ENCODE measurements around the gene CNN2. TPM values are rescaled to one million over a fixed set of nuclear protein-coding genes. Genes with fewer than 3 reads are reported as not detected.

CNN2 gene
- polyA plus RNA-seq, 2 of the 4 experiments (the other 2 are of a cell fraction), result 31.7 to 99.3 TPM

DNA sequence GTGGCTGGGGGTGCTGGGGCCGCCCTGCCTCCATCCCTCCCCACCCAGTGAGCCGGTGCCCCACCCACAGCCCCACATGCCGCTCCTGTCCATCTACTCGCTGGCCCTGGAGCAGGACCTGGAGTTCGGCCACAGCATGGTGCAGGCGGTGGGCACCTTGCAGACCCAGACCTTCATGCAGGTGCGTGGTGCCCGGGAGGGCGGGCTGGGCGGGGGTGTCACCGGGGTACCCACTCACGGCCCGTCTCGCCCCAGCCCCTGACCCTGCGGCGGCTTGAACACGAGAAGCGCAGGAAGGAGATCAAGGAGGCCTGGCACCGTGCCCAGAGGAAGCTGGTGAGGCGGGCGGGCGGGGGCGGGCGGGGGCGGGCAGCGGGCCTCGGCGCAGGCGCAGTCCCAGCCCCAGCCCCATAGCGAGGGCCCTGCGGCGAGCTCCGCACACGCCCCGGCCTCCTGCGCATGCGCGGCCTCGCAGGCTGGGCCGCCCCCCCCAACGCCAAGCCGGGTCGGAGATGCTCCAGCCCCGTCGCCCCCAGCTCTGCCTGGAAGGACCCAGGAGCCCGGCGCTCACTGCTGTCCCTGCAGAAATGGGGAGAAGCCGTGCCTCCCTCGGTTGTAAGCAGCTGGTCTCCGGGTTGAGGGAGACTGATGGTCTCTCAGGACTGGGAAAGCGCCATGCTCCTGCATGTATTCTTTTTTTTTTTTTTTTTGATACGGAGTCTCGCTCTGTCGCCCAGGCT, 48.3 kb downstream of the CNN2 start (continued):
- TF ChIP-seq FOXS1 (CRISPR knock-in tag; IDR thresholded peaks at IDR 0.05) (no peak), BHLHE40 (IDR thresholded peaks at IDR 0.05; ENCODE audit: low read depth, low read length) (no peak), JUN (IDR thresholded peaks at IDR 0.05) (peak; percentile 38 to 56; a peak in 2 of 5 replicates)
- TF ChIP-seq, protein P1, sequence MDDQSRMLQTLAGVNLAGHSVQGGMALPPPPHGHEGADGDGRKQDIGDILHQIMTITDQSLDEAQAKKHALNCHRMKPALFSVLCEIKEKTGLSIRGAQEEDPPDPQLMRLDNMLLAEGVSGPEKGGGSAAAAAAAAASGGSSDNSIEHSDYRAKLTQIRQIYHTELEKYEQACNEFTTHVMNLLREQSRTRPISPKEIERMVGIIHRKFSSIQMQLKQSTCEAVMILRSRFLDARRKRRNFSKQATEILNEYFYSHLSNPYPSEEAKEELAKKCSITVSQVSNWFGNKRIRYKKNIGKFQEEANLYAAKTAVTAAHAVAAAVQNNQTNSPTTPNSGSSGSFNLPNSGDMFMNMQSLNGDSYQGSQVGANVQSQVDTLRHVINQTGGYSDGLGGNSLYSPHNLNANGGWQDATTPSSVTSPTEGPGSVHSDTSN (IDR thresholded peaks at IDR 0.05), result 0 out of 2 replicates have a peak, but pooled peaks have one; percentile 23
- TF ChIP-seq, protein P2, sequence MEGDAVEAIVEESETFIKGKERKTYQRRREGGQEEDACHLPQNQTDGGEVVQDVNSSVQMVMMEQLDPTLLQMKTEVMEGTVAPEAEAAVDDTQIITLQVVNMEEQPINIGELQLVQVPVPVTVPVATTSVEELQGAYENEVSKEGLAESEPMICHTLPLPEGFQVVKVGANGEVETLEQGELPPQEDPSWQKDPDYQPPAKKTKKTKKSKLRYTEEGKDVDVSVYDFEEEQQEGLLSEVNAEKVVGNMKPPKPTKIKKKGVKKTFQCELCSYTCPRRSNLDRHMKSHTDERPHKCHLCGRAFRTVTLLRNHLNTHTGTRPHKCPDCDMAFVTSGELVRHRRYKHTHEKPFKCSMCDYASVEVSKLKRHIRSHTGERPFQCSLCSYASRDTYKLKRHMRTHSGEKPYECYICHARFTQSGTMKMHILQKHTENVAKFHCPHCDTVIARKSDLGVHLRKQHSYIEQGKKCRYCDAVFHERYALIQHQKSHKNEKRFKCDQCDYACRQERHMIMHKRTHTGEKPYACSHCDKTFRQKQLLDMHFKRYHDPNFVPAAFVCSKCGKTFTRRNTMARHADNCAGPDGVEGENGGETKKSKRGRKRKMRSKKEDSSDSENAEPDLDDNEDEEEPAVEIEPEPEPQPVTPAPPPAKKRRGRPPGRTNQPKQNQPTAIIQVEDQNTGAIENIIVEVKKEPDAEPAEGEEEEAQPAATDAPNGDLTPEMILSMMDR (IDR thresholded peaks at IDR 0.05), result no peak

DNA sequence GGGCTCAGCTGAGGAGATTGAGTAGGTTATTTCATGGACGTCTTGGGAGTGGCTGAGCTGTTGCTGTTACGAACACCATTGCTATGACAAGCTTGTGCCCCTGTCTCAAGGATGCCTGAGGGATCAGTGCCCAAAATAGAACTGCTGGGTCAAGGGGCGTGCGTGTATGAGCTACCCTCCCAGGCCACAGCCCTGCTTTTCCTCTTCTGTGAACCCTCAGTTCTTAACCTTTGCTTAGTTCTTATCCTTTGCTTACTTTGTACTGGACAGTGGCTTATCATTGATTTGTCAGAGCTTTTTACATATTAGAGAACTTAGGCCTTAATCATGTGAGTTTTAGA, 49.6 kb downstream of the CNN2 start:
- POLR2A ChIA-PET, result no interaction called here
- 89% methylated on average over 4 of the region's 4 CpGs for WGBS (ENCODE audit: missing lambda C conversion rate)
- DNase-seq (ENCODE audit: low read depth in 1 of 2, low spot score in 1 of 2), result no peak

More for the DNA sequence above, 49.6 kb downstream of the CNN2 start:
- no peak for ATAC-seq
- peak overlapping the region in 1 of 2 experiments; percentile 99; a peak in 1 of 6 replicates for H3K27ac ChIP-seq
- H3K4me1 ChIP-seq, result peaks cover 13% of the 10 kb centered on the region
- CTCF ChIA-PET, result interaction anchor here (1.0 to 1.8 kb wide), 5 partner anchors 9 to 118 kb away, joined by 3 to 5 read pairs (median 5); no protein-coding TSS in a partner anchor
- H3K9me3 ChIP-seq, result no peaks in the 10 kb centered on the region
- H3K4me3 ChIP-seq, result no peak overlapping the region
- no peak for FAIRE-seq
- TF ChIP-seq HDAC2 (IDR thresholded peaks at IDR 0.05) (no peak), ZC3H11A (IDR thresholded peaks at IDR 0.05) (no peak), SREBF2 (IDR thresholded peaks at IDR 0.05) (no peak), KDM1A (IDR thresholded peaks at IDR 0.05; ENCODE audit: low read depth) (no peak), TFCP2L1 (CRISPR knock-in tag; IDR thresholded peaks at IDR 0.05) (no peak), ZFP36 (IDR thresholded peaks at IDR 0.05; ENCODE audit: borderline replicate concordance, partially characterized antibody) (no peak), TP53 (CRISPR knock-in tag; IDR thresholded peaks at IDR 0.05) (no peak), PHF8 (IDR thresholded peaks at IDR 0.05; ENCODE audit: borderline replicate concordance, low read depth) (no peak), MYC (IDR thresholded peaks at IDR 0.05; ENCODE audit: borderline replicate concordance, low read length) (no peak), RARB (CRISPR knock-in tag; IDR thresholded peaks at IDR 0.05) (no peak), NR3C1 (IDR thresholded peaks at IDR 0.05) (no peak), CBX8 (IDR thresholded peaks at IDR 0.05) (no peak), RCOR1 (IDR thresholded peaks at IDR 0.05; ENCODE audit: low read depth, low read length) (no peak)
- TF ChIP-seq, protein P3, sequence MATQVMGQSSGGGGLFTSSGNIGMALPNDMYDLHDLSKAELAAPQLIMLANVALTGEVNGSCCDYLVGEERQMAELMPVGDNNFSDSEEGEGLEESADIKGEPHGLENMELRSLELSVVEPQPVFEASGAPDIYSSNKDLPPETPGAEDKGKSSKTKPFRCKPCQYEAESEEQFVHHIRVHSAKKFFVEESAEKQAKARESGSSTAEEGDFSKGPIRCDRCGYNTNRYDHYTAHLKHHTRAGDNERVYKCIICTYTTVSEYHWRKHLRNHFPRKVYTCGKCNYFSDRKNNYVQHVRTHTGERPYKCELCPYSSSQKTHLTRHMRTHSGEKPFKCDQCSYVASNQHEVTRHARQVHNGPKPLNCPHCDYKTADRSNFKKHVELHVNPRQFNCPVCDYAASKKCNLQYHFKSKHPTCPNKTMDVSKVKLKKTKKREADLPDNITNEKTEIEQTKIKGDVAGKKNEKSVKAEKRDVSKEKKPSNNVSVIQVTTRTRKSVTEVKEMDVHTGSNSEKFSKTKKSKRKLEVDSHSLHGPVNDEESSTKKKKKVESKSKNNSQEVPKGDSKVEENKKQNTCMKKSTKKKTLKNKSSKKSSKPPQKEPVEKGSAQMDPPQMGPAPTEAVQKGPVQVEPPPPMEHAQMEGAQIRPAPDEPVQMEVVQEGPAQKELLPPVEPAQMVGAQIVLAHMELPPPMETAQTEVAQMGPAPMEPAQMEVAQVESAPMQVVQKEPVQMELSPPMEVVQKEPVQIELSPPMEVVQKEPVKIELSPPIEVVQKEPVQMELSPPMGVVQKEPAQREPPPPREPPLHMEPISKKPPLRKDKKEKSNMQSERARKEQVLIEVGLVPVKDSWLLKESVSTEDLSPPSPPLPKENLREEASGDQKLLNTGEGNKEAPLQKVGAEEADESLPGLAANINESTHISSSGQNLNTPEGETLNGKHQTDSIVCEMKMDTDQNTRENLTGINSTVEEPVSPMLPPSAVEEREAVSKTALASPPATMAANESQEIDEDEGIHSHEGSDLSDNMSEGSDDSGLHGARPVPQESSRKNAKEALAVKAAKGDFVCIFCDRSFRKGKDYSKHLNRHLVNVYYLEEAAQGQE (IDR thresholded peaks at IDR 0.05), result no peak
- TF ChIP-seq, protein P4, sequence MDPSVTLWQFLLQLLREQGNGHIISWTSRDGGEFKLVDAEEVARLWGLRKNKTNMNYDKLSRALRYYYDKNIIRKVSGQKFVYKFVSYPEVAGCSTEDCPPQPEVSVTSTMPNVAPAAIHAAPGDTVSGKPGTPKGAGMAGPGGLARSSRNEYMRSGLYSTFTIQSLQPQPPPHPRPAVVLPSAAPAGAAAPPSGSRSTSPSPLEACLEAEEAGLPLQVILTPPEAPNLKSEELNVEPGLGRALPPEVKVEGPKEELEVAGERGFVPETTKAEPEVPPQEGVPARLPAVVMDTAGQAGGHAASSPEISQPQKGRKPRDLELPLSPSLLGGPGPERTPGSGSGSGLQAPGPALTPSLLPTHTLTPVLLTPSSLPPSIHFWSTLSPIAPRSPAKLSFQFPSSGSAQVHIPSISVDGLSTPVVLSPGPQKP (IDR thresholded peaks at IDR 0.05; ENCODE audit: low read depth, low read length), result no peak
- TF ChIP-seq, protein P5, sequence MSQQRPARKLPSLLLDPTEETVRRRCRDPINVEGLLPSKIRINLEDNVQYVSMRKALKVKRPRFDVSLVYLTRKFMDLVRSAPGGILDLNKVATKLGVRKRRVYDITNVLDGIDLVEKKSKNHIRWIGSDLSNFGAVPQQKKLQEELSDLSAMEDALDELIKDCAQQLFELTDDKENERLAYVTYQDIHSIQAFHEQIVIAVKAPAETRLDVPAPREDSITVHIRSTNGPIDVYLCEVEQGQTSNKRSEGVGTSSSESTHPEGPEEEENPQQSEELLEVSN (IDR thresholded peaks at IDR 0.05; ENCODE audit: borderline replicate concordance, low read depth), result no peak
- TF ChIP-seq, protein P6, sequence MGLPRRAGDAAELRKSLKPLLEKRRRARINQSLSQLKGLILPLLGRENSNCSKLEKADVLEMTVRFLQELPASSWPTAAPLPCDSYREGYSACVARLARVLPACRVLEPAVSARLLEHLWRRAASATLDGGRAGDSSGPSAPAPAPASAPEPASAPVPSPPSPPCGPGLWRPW (IDR thresholded peaks at IDR 0.05), result no peak
- TF ChIP-seq, protein P7, sequence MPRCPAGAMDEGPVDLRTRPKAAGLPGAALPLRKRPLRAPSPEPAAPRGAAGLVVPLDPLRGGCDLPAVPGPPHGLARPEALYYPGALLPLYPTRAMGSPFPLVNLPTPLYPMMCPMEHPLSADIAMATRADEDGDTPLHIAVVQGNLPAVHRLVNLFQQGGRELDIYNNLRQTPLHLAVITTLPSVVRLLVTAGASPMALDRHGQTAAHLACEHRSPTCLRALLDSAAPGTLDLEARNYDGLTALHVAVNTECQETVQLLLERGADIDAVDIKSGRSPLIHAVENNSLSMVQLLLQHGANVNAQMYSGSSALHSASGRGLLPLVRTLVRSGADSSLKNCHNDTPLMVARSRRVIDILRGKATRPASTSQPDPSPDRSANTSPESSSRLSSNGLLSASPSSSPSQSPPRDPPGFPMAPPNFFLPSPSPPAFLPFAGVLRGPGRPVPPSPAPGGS (IDR thresholded peaks at IDR 0.05), result no peak
- no peak overlapping the region for H3K4me2 ChIP-seq
